HG03439 (cell line): Measurements from ENCODE around the gene CCL7.

Experiments
- ATAC-seq: cut with Tn5 transposase; IDR thresholded peaks from one replicate; pipeline ENCODE4 v1.9.1; 2021; ENCODE audit warnings: mild to moderate bottlenecking, moderate library complexity; ENCODE audit not compliant: unreplicated experiment

CCL7 gene

GRCh38 chr17:34283571-34283970, 13.6 kb downstream of the CCL7 start:
- no peak for ATAC-seq

GRCh38 chr17:34285286-34285792, 15.3 kb downstream of the CCL7 start, which contains the start of gene CCL11:
TSS of gene CCL11 (plus strand) at chr17:34285742. CDS start at chr17:34285809, 67 bp downstream.
- ATAC-seq = no peak

- ATAC-seq = no peak
Measured at GRCh38 chr17:34287875-34288274, 17.9 kb downstream of the CCL7 start.

GRCh38 chr17:34290586-34290985, 20.6 kb downstream of the CCL7 start:
- ATAC-seq = no peak

- no peak for ATAC-seq
Measured at GRCh38 chr17:34291721-34292348, 21.8 kb downstream of the CCL7 start.

GRCh38 chr17:34299027-34299426, 29.0 kb downstream of the CCL7 start:
- no peak for ATAC-seq

- no peak for ATAC-seq
Measured at GRCh38 chr17:34299956-34300577, 30.0 kb downstream of the CCL7 start.

- no peak for ATAC-seq
Measured at GRCh38 chr17:34300652-34301370, 30.8 kb downstream of the CCL7 start.

GRCh38 chr17:34301986-34302385, 32.0 kb downstream of the CCL7 start:
- no peak for ATAC-seq

GRCh38 chr17:34302636-34303035, 32.6 kb downstream of the CCL7 start:
- ATAC-seq = no peak

- ATAC-seq = no peak
Measured at GRCh38 chr17:34303606-34304005, 33.6 kb downstream of the CCL7 start.

- ATAC-seq = no peak
Measured at GRCh38 chr17:34305061-34305460, 35.0 kb downstream of the CCL7 start.

GRCh38 chr17:34305606-34306005, 35.6 kb downstream of the CCL7 start:
- no peak for ATAC-seq

GRCh38 chr17:34306466-34306865, 36.4 kb downstream of the CCL7 start:
- no peak for ATAC-seq

- no peak for ATAC-seq
Measured at GRCh38 chr17:34307110-34307509, 37.1 kb downstream of the CCL7 start.

- no peak for ATAC-seq
Measured at GRCh38 chr17:34308371-34308770, 38.4 kb downstream of the CCL7 start.

GRCh38 chr17:34311291-34311690, 41.3 kb downstream of the CCL7 start:
- ATAC-seq = no peak

- ATAC-seq = no peak
Measured at GRCh38 chr17:34312080-34312479, 42.1 kb downstream of the CCL7 start.

- ATAC-seq = no peak
Measured at GRCh38 chr17:34313164-34313563, 43.1 kb downstream of the CCL7 start.

GRCh38 chr17:34314279-34314678, 44.3 kb downstream of the CCL7 start:
- no peak for ATAC-seq

GRCh38 chr17:34318474-34318873, 48.5 kb downstream of the CCL7 start:
- no peak for ATAC-seq

- ATAC-seq = no peak
Measured at GRCh38 chr17:34319039-34319483, 49.0 kb downstream of the CCL7 start, which contains the start of gene CCL8. TSS of gene CCL8 (plus strand) at chr17:34319435. CDS start at chr17:34319502, 67 bp downstream.
